H1 (cell line): ENCODE data around the gene HAT1. TPM values are rescaled to one million over a fixed set of nuclear protein-coding genes. Genes with fewer than 3 reads are reported as not detected.

Experiments
- CTCF ChIA-PET: fragments of 300-600 bp; sonication (Branson Sonifier 250); formaldehyde crosslinking; loops from one replicate; lab custom pipeline; 2021; ENCODE audit not compliant: partially characterized antibody; lab: Charles Lee
- POLR2A ChIA-PET: fragments of 300-600 bp; sonication (Branson Sonifier 250); formaldehyde crosslinking; loops from one replicate; lab custom pipeline; 2021; ENCODE audit warnings: inconsistent platforms; ENCODE audit not compliant: partially characterized antibody; lab: Charles Lee
- DNase-seq, 2 experiments: peaks; one replicate each; pipeline versions ENCODE4 v3.0.0 to v3.0.0-alpha.2; 2010 to 2022; ENCODE audit warnings: low spot score in 2 of 2, low read depth in 1 of 2, mixed read lengths in 1 of 2
- FAIRE-seq: peaks from 2 replicates; lab custom pipeline; 2011; peaks lifted over from hg19 to GRCh38; lab: Jason Lieb, UNC
- H2AFZ ChIP-seq: 2 replicates; pipeline ENCODE4 v1.8.1; 2012; ENCODE audit warnings: low read length, inconsistent platforms
- H2AK5ac ChIP-seq: 2 replicates; pipeline ENCODE4 v1.6.1; 2013; ENCODE audit warnings: low read depth, low read length
- H2BK120ac ChIP-seq: replicated peaks from 2 replicates; pipeline ENCODE3; 2013; ENCODE audit warnings: low read depth, low read length, inconsistent platforms
- H2BK12ac ChIP-seq: 2 replicates; pipeline ENCODE4 v1.6.1; 2013; ENCODE audit warnings: low read depth, low read length
- H2BK15ac ChIP-seq: 2 replicates; pipeline ENCODE4 v1.6.1; 2013; ENCODE audit warnings: low read length
- H2BK20ac ChIP-seq: 2 replicates; pipeline ENCODE4 v1.6.1; 2013; ENCODE audit warnings: low read length
- H2BK5ac ChIP-seq: 2 replicates; pipeline ENCODE4 v1.6.1; 2013; ENCODE audit warnings: low read depth, low read length
- H3K14ac ChIP-seq: 2 replicates; pipeline ENCODE4 v1.6.1; 2013; ENCODE audit warnings: inconsistent platforms; ENCODE audit not compliant: insufficient read length
- H3K18ac ChIP-seq: 2 replicates; pipeline ENCODE4 v1.6.1; 2013; ENCODE audit warnings: low read length; ENCODE audit errors: extremely low read depth
- H3K23ac ChIP-seq: 2 replicates; pipeline ENCODE4 v1.6.1; 2013; ENCODE audit warnings: inconsistent platforms; ENCODE audit not compliant: insufficient read length
- H3K23me2 ChIP-seq: 2 replicates; pipeline ENCODE4 v1.6.1; 2013; ENCODE audit warnings: low read depth, low read length
- H3K27ac ChIP-seq: 2 replicates; pipeline ENCODE4 v1.6.1; 2011; ENCODE audit warnings: low read depth, low read length, inconsistent platforms
- H3K27me3 ChIP-seq, 4 experiments: replicated peaks in 1 of 4; 1 replicate in 1 of 4; 2 replicates in 3 of 4; pipeline versions ENCODE4 v1.6.1 to v1.8.1; 2011 to 2013; ENCODE audit warnings: low read length in 3 of 4, mild to moderate bottlenecking in 3 of 4, inconsistent platforms in 2 of 4, mixed read lengths in 2 of 4, moderate library complexity in 1 of 4; ENCODE audit not compliant: control insufficient read depth in 3 of 4, insufficient read depth in 3 of 4; ENCODE audit errors: extremely low read depth in 1 of 4
- H3K36me3 ChIP-seq, 4 experiments: 2 replicates each; pipeline versions ENCODE4 v1.6.1 to v1.8.1; 2011 to 2013; ENCODE audit warnings: mild to moderate bottlenecking in 4 of 4, low read length in 3 of 4, moderate library complexity in 2 of 4, control low read depth in 1 of 4, inconsistent platforms in 1 of 4; ENCODE audit not compliant: insufficient read depth in 4 of 4, control insufficient read depth in 2 of 4
- H3K4ac ChIP-seq: replicated peaks from 2 replicates; pipeline ENCODE3; 2013; ENCODE audit warnings: low read length, low read depth, mixed read lengths, inconsistent platforms; ENCODE audit not compliant: insufficient read length
- H3K4me1 ChIP-seq, 4 experiments: replicated peaks in 1 of 4; 1 replicate in 1 of 4; 2 replicates in 3 of 4; pipeline versions ENCODE4 v1.6.1 to v1.8.1; 2011 to 2013; ENCODE audit warnings: low read length in 3 of 4, inconsistent platforms in 2 of 4, mixed read lengths in 1 of 4; ENCODE audit not compliant: insufficient read depth in 4 of 4, control insufficient read depth in 3 of 4
- H3K4me2 ChIP-seq, 2 experiments: 2 replicates each; pipeline versions ENCODE4 v1.6.1 to v1.8.1; 2011 to 2013; ENCODE audit warnings: low read depth in 2 of 2, low read length in 2 of 2, control low read depth in 1 of 2, inconsistent platforms in 1 of 2, mild to moderate bottlenecking in 1 of 2; ENCODE audit not compliant: insufficient read depth in 1 of 2
- H3K4me3 ChIP-seq, 4 experiments: fragments of 200-600, 300-600 bp in 1 of 4; sonication (generic), shearing (Covaris generic), sonication (Bioruptor Twin) in 1 of 4; 2 replicates each; pipeline versions ENCODE4 v1.5.1 to v1.8.1; 2011 to 2016; ENCODE audit warnings: low read length in 4 of 4, low read depth in 3 of 4, control low read depth in 2 of 4, inconsistent platforms in 2 of 4, mild to moderate bottlenecking in 2 of 4, mixed read lengths in 1 of 4, moderate library complexity in 1 of 4; ENCODE audit not compliant: insufficient read depth in 2 of 4; ENCODE audit errors: extremely low read depth in 1 of 4
- H3K56ac ChIP-seq: replicated peaks from 2 replicates; pipeline ENCODE3; 2013; ENCODE audit warnings: low read depth, mild to moderate bottlenecking, mixed read lengths, low read length, inconsistent platforms; ENCODE audit not compliant: insufficient read length
- H3K79me1 ChIP-seq: 2 replicates; pipeline ENCODE4 v1.6.1; 2013; ENCODE audit warnings: low read depth, low read length, control low read depth
- H3K79me2 ChIP-seq, 2 experiments: 2 replicates each; pipeline versions ENCODE4 v1.6.1 to v1.8.1; 2012 to 2013; ENCODE audit warnings: low read length in 2 of 2, mild to moderate bottlenecking in 2 of 2, inconsistent platforms in 1 of 2; ENCODE audit not compliant: insufficient read depth in 2 of 2, control insufficient read depth in 1 of 2
- H3K9ac ChIP-seq, 4 experiments: replicated peaks in 1 of 4; 1 replicate in 1 of 4; 2 replicates in 3 of 4; pipeline versions ENCODE4 v1.6.1 to v1.8.1; 2011 to 2013; ENCODE audit warnings: low read depth in 3 of 4, low read length in 3 of 4, control low read depth in 2 of 4, mild to moderate bottlenecking in 2 of 4, moderate library complexity in 2 of 4, inconsistent platforms in 1 of 4; ENCODE audit errors: extremely low read depth in 1 of 4
- H3K9me3 ChIP-seq, 2 experiments: 2 replicates each; pipeline versions ENCODE4 v1.6.1 to v1.8.1; 2012 to 2013; ENCODE audit warnings: mild to moderate bottlenecking in 2 of 2, moderate library complexity in 2 of 2, control low read depth in 1 of 2, inconsistent platforms in 1 of 2, low read depth in 1 of 2, low read length in 1 of 2, mixed read lengths in 1 of 2; ENCODE audit not compliant: insufficient read depth in 2 of 2
- H4K20me1 ChIP-seq, 2 experiments: replicated peaks in 1 of 2; 2 replicates each; pipeline versions ENCODE3 to v1.8.1; 2011 to 2013; ENCODE audit warnings: inconsistent platforms in 2 of 2, low read length in 2 of 2, mild to moderate bottlenecking in 1 of 2; ENCODE audit not compliant: insufficient read depth in 2 of 2, control insufficient read depth in 1 of 2
- H4K5ac ChIP-seq: 2 replicates; pipeline ENCODE4 v1.6.1; 2013; ENCODE audit warnings: low read length, low read depth, mixed read lengths, inconsistent platforms; ENCODE audit not compliant: insufficient read length
- H4K8ac ChIP-seq: 2 replicates; pipeline ENCODE4 v1.8.0; 2013; ENCODE audit warnings: mild to moderate bottlenecking, moderate library complexity, low read length, inconsistent platforms; ENCODE audit not compliant: insufficient read depth; ENCODE audit errors: extremely low read depth
- H4K91ac ChIP-seq: replicated peaks from 2 replicates; pipeline ENCODE3; 2013; ENCODE audit warnings: low read length, mixed read lengths, inconsistent platforms; ENCODE audit not compliant: insufficient read length
- BACH1 ChIP-seq: IDR thresholded peaks from 2 replicates; pipeline ENCODE4 v1.6.1; 2012; ENCODE audit warnings: low read length, improper control_type of control experiment
- BCL11A ChIP-seq, 2 experiments: IDR thresholded peaks; one replicate each; pipeline ENCODE4 v1.6.1; 2011; ENCODE audit warnings: low read depth in 2 of 2, low read length in 2 of 2, mild to moderate bottlenecking in 2 of 2
- HDAC2 ChIP-seq, 2 experiments: fragments of 300-600 bp in 1 of 2; sonication (generic) in 1 of 2; IDR thresholded peaks; 2 replicates each; pipeline ENCODE4 v1.6.1; 2011 to 2012; ENCODE audit warnings: low read depth in 2 of 2, low read length in 2 of 2, mild to moderate bottlenecking in 2 of 2, moderate library complexity in 2 of 2, borderline replicate concordance in 1 of 2, inconsistent platforms in 1 of 2
- KDM4A ChIP-seq: IDR thresholded peaks from one replicate; pipeline ENCODE4 v1.7.1; 2012; ENCODE audit warnings: low read depth, mild to moderate bottlenecking, moderate library complexity, low read length, inconsistent platforms; ENCODE audit not compliant: severe bottlenecking
- MAFK ChIP-seq: IDR thresholded peaks from 2 replicates; pipeline ENCODE4 v1.6.1; 2012; ENCODE audit warnings: low read depth, mild to moderate bottlenecking, improper control_type of control experiment, low read length
- POU5F1 ChIP-seq: IDR thresholded peaks from 2 replicates; pipeline ENCODE4 v1.6.1; 2011; ENCODE audit warnings: low read depth, mild to moderate bottlenecking, low read length, moderate library complexity
- SUZ12 ChIP-seq: fragments of 200-600 bp; sonication (generic); IDR thresholded peaks from 2 replicates; pipeline ENCODE4 v1.6.1; 2012; ENCODE audit warnings: mild to moderate bottlenecking, inconsistent platforms, low read length, moderate library complexity, mixed read lengths
- WGBS, 2 experiments: shearing (Covaris generic) in 1 of 2; methylation state at CpG; one replicate each; pipeline versions ENCODE4 v1.1.6 to v1.1.7; 2013 to 2015; ENCODE audit warnings: low lambda C conversion rate in 2 of 2, mixed read lengths in 2 of 2, inconsistent platforms in 1 of 2, low coverage in 1 of 2, missing lambda C conversion rate in 1 of 2; ENCODE audit not compliant: insufficient replicate concordance in 2 of 2, insufficient coverage in 1 of 2, insufficient read length in 1 of 2; ENCODE audit errors: extremely low coverage in 1 of 2, missing lambda C conversion rate in 1 of 2; 5-methylcytosine and 5-hydroxymethylcytosine counted together
- polyA plus RNA-seq, 7 experiments: library from polyadenylated mRNA; depleted of rRNA in 3 of 7; stranded (reverse) in 5 of 7; unstranded in 2 of 7; fragments of >200 nt in 5 of 7; fragments of 200-250 nt in 2 of 7; gene quantifications; 1 replicate in 5 of 7; 2 replicates in 1 of 7; 4 replicates in 1 of 7; pipeline versions ENCODE4 v1.2.1 to v1.2.3, GENCODE V29; 2011 to 2013; ENCODE audit warnings: missing spikeins in 2 of 7, mixed read lengths in 2 of 7
- total RNA-seq: library from RNA; stranded (reverse); fragmentation: NEBNext Ultra II Directional; extraction: Animal tissue kit (Norgen Biotek cat#: 25700); gene quantifications from 2 replicates; pipeline ENCODE4 v1.2.1, GENCODE V29; 2021
- TF ChIP-seq, protein P1 (sequence below): IDR thresholded peaks from 2 replicates; pipeline ENCODE4 v1.6.1; 2012; ENCODE audit warnings: low read length, inconsistent platforms
- TF ChIP-seq, protein P2 (sequence below): IDR thresholded peaks from 2 replicates; pipeline ENCODE4 v1.6.1; 2011; ENCODE audit warnings: low read length, improper control_type of control experiment

Gene HAT1
- total and polyA plus RNA-seq, 2 of the 8 experiments (the other 6 are each of a cell fraction or from before 2014, with no cell fraction given): 44.6 to 74.2 TPM

DNA sequence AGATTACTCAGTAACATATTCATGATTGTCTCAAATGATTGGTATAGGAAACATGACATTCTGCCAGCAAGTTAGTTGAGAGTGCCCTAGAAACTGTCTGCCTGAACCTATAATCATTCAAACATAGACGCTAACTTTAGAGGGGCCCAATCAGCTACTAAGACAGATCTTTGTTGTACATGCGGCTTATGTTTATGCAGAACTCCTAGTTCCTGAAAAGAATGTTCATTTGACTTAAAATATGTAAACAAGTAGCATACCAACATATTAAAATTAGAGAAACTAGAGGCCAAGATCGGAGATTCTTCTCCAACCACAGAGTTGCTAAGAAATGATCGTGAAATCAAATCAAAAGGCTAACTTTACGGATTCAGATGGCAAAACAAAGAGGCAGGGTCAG, 73.3 kb downstream of the HAT1 start:
- H3K79me2 ChIP-seq: no peaks in the 10 kb centered on the region
- no peak for TF ChIP-seq BACH1
- no peak for TF ChIP-seq POU5F1
- TF ChIP-seq, protein P1, sequence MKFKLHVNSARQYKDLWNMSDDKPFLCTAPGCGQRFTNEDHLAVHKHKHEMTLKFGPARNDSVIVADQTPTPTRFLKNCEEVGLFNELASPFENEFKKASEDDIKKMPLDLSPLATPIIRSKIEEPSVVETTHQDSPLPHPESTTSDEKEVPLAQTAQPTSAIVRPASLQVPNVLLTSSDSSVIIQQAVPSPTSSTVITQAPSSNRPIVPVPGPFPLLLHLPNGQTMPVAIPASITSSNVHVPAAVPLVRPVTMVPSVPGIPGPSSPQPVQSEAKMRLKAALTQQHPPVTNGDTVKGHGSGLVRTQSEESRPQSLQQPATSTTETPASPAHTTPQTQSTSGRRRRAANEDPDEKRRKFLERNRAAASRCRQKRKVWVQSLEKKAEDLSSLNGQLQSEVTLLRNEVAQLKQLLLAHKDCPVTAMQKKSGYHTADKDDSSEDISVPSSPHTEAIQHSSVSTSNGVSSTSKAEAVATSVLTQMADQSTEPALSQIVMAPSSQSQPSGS: no peak
- TF ChIP-seq SUZ12: no peak
- TF ChIP-seq KDM4A: no peak
- TF ChIP-seq, protein P2, sequence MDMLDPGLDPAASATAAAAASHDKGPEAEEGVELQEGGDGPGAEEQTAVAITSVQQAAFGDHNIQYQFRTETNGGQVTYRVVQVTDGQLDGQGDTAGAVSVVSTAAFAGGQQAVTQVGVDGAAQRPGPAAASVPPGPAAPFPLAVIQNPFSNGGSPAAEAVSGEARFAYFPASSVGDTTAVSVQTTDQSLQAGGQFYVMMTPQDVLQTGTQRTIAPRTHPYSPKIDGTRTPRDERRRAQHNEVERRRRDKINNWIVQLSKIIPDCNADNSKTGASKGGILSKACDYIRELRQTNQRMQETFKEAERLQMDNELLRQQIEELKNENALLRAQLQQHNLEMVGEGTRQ: no peak
- TF ChIP-seq HDAC2 (IDR thresholded peaks at IDR 0.05; ENCODE audit: borderline replicate concordance in 1 of 2, low read depth in 2 of 2, low read length in 2 of 2): no peak
- TF ChIP-seq BCL11A (IDR thresholded peaks at IDR 0.05; ENCODE audit: low read depth in 2 of 2, low read length in 2 of 2): no peak
- TF ChIP-seq MAFK: no peak
- 93% methylated on average over 5 of the region's 5 CpGs; no CpG with 5 or more reads in 1 of the 2 experiments for WGBS, 2 experiments
- H2AK5ac ChIP-seq: no peak overlapping the region
- no peak overlapping the region for H3K18ac ChIP-seq
- peaks cover 0 to 16% (median 7%) of the 10 kb centered on the region in 4 experiments; a peak in 4 of 7 replicates for H3K27me3 ChIP-seq
- no peak overlapping the region for H3K23ac ChIP-seq
- peaks cover 0 to 4% (median 1%) of the 10 kb centered on the region in 4 experiments; a peak in 4 of 7 replicates for H3K4me1 ChIP-seq
- FAIRE-seq (no peak), DNase-seq (no peak)
- no peak overlapping the region for H2AFZ ChIP-seq
- H2BK20ac ChIP-seq: no peak overlapping the region
- CTCF ChIA-PET: no interaction called here
- no peak overlapping the region for H2BK120ac ChIP-seq
- H3K27ac ChIP-seq: no peak overlapping the region
- no peak overlapping the region for H3K9ac ChIP-seq
- H4K91ac ChIP-seq: no peak overlapping the region
- H3K79me1 ChIP-seq: no peaks in the 10 kb centered on the region
- H3K4me3 ChIP-seq: no peak overlapping the region
- H2BK15ac ChIP-seq: no peak overlapping the region
- H3K14ac ChIP-seq: no peak overlapping the region
- H3K23me2 ChIP-seq: peaks cover 11% of the 10 kb centered on the region
- no peak overlapping the region for H3K4me2 ChIP-seq
- H4K8ac ChIP-seq: no peak overlapping the region
- no peak overlapping the region for H2BK12ac ChIP-seq
- H3K56ac ChIP-seq: no peak overlapping the region
- H3K4ac ChIP-seq: no peak overlapping the region
- no peaks in the 10 kb centered on the region for H4K20me1 ChIP-seq
- H2BK5ac ChIP-seq: no peak overlapping the region
- POLR2A ChIA-PET: interaction anchor here (1.0 kb wide), 1 partner anchor 10 kb away, joined by 3 read pairs; no protein-coding TSS in a partner anchor
- H4K5ac ChIP-seq: no peak overlapping the region
- no peaks in the 10 kb centered on the region for H3K36me3 ChIP-seq
- no peaks in the 10 kb centered on the region for H3K9me3 ChIP-seq
